ENCODE results near the gene FCAMR. TPM values are rescaled to one million over a fixed set of nuclear protein-coding genes. Genes with fewer than 3 reads are reported as not detected.

FCAMR gene
- total and polyA plus RNA-seq, 2 experiments from 2014 or later: not detected

DNA sequence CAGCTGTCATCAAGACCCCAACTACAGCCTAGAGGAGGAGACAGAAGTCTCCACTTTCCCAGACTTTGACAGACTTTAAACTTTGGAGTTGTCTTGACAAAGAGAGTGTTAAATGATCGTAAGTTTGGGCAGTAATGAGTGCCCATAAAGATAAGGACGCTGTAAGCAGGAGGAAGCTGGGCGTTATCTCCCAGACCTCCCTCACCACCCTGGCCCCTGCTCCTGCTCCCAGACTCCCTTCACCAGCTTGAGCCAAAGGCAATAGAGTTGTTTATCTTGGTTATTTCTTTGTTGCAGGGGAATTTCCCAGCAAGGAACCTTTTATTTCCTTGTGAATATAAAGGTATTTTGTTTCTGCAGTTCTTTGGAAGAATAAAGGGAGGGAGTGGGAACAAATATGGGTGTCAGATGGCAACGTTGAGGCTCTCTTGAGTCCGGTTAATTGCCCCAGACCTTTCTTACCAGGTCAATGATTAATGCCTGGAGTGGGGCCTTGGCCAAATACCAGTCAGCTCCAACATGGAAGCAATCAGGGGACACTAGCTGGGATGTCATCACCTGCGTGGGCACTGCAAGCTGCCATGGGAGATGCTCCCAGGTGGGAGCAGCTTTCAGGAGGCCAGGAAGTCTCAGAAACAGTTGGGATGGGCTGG lies 28.4 kb downstream of the FCAMR start:
- peaks cover 1% of the 10 kb centered on the region for H3K27me3 Mint-ChIP-seq (ENCODE audit: insufficient read depth, low read depth, poor library complexity)

More for the DNA sequence above, 28.4 kb downstream of the FCAMR start:
- Histone ChIP-seq H3K27me3 (ENCODE audit: insufficient read depth) (no peaks in the 10 kb centered on the region), H3K4me2 (no peak overlapping the region), H4K20me1 (replicated peaks; ENCODE audit: insufficient read depth) (no peaks in the 10 kb centered on the region), H3K79me2 (replicated peaks; ENCODE audit: insufficient read depth) (no peaks in the 10 kb centered on the region), H3F3A (replicated peaks; ENCODE audit: low read depth) (no peaks in the 10 kb centered on the region), H3K4me3 (no peak overlapping the region), H3K36me3 (ENCODE audit: insufficient read depth) (no peaks in the 10 kb centered on the region), H3K9me2 (ENCODE audit: insufficient read depth) (peaks cover 10% of the 10 kb centered on the region; the same call in 1 of the 2 replicates), H2AFZ (no peak overlapping the region), H3K4me1 (ENCODE audit: insufficient read depth) (no peaks in the 10 kb centered on the region), H3K27ac (ENCODE audit: low read depth) (no peak overlapping the region)
- Mint-ChIP-seq H3K4me1 (no peaks in the 10 kb centered on the region), H3K27ac (no peak overlapping the region), H3K9me3 (no peaks in the 10 kb centered on the region), H3K4me3 (no peak overlapping the region), H3K36me3 (ENCODE audit: low read depth) (no peaks in the 10 kb centered on the region)
- DNase-seq (ENCODE audit: low spot score) (no peak), ATAC-seq (no peak)
- no peak for TF ChIP-seq EZH2phosphoT487 (IDR thresholded peaks at IDR 0.05; ENCODE audit: unreplicated experiment)
- TF ChIP-seq, protein P1, sequence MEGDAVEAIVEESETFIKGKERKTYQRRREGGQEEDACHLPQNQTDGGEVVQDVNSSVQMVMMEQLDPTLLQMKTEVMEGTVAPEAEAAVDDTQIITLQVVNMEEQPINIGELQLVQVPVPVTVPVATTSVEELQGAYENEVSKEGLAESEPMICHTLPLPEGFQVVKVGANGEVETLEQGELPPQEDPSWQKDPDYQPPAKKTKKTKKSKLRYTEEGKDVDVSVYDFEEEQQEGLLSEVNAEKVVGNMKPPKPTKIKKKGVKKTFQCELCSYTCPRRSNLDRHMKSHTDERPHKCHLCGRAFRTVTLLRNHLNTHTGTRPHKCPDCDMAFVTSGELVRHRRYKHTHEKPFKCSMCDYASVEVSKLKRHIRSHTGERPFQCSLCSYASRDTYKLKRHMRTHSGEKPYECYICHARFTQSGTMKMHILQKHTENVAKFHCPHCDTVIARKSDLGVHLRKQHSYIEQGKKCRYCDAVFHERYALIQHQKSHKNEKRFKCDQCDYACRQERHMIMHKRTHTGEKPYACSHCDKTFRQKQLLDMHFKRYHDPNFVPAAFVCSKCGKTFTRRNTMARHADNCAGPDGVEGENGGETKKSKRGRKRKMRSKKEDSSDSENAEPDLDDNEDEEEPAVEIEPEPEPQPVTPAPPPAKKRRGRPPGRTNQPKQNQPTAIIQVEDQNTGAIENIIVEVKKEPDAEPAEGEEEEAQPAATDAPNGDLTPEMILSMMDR (conservative IDR thresholded peaks at IDR 0.05; ENCODE audit: low read depth in 2 of 2): no peak
- TF ChIP-seq CREB1 (CRISPR knock-in tag; IDR thresholded peaks at IDR 0.05; ENCODE audit: low read depth): no peak
- TF ChIP-seq EZH2 (IDR thresholded peaks at IDR 0.05; ENCODE audit: low read depth, unreplicated experiment): no peak
- no peak for TF ChIP-seq ZNF114 (CRISPR knock-in tag; IDR thresholded peaks at IDR 0.05)
- TF ChIP-seq JUNB (IDR thresholded peaks at IDR 0.05; ENCODE audit: unreplicated experiment): no peak
- no peak for TF ChIP-seq POLR2AphosphoS5 (IDR thresholded peaks at IDR 0.05; ENCODE audit: low read depth)
- TF ChIP-seq, protein P2, sequence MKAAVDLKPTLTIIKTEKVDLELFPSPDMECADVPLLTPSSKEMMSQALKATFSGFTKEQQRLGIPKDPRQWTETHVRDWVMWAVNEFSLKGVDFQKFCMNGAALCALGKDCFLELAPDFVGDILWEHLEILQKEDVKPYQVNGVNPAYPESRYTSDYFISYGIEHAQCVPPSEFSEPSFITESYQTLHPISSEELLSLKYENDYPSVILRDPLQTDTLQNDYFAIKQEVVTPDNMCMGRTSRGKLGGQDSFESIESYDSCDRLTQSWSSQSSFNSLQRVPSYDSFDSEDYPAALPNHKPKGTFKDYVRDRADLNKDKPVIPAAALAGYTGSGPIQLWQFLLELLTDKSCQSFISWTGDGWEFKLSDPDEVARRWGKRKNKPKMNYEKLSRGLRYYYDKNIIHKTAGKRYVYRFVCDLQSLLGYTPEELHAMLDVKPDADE (IDR thresholded peaks at IDR 0.05): no peak
- TF ChIP-seq, protein P3, sequence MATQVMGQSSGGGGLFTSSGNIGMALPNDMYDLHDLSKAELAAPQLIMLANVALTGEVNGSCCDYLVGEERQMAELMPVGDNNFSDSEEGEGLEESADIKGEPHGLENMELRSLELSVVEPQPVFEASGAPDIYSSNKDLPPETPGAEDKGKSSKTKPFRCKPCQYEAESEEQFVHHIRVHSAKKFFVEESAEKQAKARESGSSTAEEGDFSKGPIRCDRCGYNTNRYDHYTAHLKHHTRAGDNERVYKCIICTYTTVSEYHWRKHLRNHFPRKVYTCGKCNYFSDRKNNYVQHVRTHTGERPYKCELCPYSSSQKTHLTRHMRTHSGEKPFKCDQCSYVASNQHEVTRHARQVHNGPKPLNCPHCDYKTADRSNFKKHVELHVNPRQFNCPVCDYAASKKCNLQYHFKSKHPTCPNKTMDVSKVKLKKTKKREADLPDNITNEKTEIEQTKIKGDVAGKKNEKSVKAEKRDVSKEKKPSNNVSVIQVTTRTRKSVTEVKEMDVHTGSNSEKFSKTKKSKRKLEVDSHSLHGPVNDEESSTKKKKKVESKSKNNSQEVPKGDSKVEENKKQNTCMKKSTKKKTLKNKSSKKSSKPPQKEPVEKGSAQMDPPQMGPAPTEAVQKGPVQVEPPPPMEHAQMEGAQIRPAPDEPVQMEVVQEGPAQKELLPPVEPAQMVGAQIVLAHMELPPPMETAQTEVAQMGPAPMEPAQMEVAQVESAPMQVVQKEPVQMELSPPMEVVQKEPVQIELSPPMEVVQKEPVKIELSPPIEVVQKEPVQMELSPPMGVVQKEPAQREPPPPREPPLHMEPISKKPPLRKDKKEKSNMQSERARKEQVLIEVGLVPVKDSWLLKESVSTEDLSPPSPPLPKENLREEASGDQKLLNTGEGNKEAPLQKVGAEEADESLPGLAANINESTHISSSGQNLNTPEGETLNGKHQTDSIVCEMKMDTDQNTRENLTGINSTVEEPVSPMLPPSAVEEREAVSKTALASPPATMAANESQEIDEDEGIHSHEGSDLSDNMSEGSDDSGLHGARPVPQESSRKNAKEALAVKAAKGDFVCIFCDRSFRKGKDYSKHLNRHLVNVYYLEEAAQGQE (IDR thresholded peaks at IDR 0.05; ENCODE audit: unreplicated experiment): no peak
- TF ChIP-seq, protein P4, sequence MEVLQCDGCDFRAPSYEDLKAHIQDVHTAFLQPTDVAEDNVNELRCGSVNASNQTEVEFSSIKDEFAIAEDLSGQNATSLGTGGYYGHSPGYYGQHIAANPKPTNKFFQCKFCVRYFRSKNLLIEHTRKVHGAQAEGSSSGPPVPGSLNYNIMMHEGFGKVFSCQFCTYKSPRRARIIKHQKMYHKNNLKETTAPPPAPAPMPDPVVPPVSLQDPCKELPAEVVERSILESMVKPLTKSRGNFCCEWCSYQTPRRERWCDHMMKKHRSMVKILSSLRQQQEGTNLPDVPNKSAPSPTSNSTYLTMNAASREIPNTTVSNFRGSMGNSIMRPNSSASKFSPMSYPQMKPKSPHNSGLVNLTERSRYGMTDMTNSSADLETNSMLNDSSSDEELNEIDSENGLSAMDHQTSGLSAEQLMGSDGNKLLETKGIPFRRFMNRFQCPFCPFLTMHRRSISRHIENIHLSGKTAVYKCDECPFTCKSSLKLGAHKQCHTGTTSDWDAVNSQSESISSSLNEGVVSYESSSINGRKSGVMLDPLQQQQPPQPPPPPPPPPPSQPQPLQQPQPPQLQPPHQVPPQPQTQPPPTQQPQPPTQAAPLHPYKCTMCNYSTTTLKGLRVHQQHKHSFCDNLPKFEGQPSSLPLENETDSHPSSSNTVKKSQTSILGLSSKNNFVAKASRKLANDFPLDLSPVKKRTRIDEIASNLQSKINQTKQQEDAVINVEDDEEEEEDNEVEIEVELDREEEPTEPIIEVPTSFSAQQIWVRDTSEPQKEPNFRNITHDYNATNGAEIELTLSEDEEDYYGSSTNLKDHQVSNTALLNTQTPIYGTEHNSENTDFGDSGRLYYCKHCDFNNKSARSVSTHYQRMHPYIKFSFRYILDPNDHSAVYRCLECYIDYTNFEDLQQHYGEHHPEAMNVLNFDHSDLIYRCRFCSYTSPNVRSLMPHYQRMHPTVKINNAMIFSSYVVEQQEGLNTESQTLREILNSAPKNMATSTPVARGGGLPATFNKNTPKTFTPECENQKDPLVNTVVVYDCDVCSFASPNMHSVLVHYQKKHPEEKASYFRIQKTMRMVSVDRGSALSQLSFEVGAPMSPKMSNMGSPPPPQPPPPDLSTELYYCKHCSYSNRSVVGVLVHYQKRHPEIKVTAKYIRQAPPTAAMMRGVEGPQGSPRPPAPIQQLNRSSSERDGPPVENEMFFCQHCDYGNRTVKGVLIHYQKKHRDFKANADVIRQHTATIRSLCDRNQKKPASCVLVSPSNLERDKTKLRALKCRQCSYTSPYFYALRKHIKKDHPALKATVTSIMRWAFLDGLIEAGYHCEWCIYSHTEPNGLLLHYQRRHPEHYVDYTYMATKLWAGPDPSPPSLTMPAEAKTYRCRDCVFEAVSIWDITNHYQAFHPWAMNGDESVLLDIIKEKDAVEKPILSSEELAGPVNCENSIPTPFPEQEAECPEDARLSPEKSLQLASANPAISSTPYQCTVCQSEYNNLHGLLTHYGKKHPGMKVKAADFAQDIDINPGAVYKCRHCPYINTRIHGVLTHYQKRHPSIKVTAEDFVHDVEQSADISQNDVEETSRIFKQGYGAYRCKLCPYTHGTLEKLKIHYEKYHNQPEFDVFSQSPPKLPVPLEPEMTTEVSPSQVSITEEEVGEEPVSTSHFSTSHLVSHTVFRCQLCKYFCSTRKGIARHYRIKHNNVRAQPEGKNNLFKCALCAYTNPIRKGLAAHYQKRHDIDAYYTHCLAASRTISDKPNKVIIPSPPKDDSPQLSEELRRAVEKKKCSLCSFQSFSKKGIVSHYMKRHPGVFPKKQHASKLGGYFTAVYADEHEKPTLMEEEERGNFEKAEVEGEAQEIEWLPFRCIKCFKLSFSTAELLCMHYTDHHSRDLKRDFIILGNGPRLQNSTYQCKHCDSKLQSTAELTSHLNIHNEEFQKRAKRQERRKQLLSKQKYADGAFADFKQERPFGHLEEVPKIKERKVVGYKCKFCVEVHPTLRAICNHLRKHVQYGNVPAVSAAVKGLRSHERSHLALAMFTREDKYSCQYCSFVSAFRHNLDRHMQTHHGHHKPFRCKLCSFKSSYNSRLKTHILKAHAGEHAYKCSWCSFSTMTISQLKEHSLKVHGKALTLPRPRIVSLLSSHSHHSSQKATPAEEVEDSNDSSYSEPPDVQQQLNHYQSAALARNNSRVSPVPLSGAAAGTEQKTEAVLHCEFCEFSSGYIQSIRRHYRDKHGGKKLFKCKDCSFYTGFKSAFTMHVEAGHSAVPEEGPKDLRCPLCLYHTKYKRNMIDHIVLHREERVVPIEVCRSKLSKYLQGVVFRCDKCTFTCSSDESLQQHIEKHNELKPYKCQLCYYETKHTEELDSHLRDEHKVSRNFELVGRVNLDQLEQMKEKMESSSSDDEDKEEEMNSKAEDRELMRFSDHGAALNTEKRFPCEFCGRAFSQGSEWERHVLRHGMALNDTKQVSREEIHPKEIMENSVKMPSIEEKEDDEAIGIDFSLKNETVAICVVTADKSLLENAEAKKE (CRISPR knock-in tag; IDR thresholded peaks at IDR 0.05): no peak
- no peak for TF ChIP-seq STAT1 (IDR thresholded peaks at IDR 0.05; ENCODE audit: unreplicated experiment)
- TF ChIP-seq NANOG (IDR thresholded peaks at IDR 0.05; ENCODE audit: borderline replicate concordance): no peak
- TF ChIP-seq ZNF331 (CRISPR knock-in tag; IDR thresholded peaks at IDR 0.05; ENCODE audit: low read depth): no peak

Measured in GM23338 (cell line).